GM21737 (cell line): Measurements from ENCODE around the gene PYGB.
"Not testable (repeated sequence)": the region's sequence is repeated elsewhere in the genome, so short reads cannot be mapped to it uniquely, and the experiment has no call there.

Source experiments
- ATAC-seq: cut with Tn5 transposase; IDR thresholded peaks from one replicate; pipeline ENCODE4 v1.9.1; 2021; ENCODE audit warnings: mild to moderate bottlenecking, moderate library complexity; ENCODE audit not compliant: unreplicated experiment

PYGB gene

GRCh38 chr20:25247518-25247955 lies 348 bp upstream of the PYGB start:
- peak; percentile 31 for ATAC-seq

GRCh38 chr20:25248786-25249172 lies 894 bp downstream of the PYGB start:
- ATAC-seq: no peak

DNA sequence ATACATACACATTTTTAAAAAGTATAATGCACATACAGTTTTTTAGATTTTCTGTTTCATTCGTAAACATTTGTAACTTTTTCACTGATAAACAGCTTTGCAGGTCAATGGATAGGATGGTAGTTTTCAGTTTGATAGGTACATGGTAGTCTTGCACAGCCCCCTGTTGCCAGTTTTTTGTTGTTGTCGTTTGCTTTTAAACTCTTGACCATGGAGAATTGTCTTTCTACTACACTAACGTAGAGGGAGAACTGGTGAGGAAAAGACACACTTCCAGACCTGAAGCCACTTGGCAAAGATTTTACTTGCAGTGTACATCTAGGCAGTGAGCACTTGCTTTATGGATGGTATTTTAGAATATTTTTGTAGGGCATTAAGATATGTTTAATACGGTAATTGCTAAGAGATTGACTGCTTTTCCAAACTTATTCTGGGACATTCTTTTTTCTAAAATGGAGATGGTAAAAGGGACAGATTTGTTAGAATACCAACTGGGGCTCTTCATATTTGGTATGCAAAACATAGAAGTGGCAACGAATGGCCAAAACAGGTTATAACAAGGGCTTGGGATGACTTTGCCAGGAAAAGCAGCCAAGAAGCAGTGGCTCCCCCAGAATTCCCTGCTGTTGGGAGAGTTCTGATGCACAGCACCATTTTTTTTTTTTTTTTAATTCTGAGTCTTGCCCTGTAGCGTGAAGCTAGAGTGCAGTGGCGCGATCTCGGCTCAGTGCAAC lies 1.5 kb downstream of the PYGB start:
- ATAC-seq: no peak

DNA sequence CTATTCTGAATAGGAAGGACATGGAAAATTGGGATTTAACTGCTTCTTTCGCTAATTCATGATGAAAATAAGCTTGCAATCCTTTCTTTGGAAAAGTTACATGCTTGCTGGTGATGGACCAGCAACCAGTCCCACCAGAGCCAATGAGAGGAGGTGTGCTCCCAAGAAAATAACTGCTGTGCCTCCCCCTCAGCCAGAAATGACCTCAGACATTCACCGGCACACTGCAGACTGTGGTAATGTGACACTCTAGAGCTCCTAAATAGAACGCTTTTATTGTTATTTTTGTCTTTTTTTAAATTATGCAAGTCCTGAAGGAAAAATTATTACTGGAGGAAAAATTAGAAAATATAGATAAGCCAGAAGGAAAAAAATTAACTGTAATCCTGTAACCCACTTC lies 2.6 kb downstream of the PYGB start:
- no peak for ATAC-seq

GRCh38 chr20:25251019-25251418 lies 3.1 kb downstream of the PYGB start:
- ATAC-seq: no peak

DNA sequence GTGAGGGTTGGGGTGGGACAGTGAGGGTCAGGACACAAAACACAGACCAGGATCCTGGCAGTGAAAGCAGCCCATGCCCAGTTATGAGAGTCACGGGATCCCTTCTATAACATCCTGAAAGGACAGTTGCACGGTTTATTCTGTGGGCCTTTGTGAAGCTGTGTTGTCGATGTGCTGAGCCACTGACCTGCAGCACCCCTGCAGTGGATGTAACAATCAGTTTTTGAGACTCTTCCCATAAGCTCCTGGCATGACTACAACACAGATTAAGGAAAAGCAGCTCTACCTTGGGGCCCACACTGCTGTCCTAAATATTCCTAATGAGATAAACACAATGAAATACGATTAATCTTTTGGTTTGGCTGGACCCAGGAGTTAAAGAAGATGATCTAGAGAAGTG lies 3.7 kb downstream of the PYGB start:
- no peak for ATAC-seq

- ATAC-seq: no peak
Measured at GRCh38 chr20:25252230-25252651, 4.4 kb downstream of the PYGB start.

DNA sequence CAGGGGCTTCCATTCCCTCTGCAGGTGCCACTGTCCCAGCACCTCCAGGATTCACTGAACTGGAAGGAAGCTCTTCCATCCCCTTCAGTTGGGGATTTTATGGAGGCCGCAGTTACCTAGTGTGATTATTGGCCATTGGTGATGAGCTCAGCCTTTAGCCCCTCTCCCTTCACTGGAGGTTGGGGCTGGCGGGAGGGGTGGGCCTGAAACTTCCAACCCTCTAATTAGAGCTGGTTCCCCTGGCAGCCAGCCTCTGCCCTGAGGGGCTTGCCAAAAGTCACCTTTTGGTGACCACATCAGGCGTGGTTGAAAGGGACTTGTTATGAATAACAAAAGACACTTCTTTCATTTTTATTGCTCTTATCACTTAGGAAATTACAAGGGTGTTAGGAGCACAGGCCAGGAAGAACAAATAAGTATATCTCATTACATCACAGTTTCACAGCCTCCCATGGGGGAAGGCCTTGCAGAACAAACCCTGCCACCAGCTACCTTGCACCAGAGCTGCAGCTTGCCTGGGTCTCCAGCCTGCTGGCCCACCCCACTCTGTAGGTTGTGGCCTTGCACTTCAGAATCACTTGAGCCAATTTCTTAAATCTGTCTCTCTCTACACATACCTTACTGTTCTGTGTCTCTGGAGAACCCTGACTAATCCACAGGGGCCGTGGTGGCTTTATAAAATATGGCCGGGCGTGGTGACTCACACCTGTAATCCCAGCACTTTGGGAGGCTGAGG lies 5.0 kb downstream of the PYGB start:
- no peak for ATAC-seq

DNA sequence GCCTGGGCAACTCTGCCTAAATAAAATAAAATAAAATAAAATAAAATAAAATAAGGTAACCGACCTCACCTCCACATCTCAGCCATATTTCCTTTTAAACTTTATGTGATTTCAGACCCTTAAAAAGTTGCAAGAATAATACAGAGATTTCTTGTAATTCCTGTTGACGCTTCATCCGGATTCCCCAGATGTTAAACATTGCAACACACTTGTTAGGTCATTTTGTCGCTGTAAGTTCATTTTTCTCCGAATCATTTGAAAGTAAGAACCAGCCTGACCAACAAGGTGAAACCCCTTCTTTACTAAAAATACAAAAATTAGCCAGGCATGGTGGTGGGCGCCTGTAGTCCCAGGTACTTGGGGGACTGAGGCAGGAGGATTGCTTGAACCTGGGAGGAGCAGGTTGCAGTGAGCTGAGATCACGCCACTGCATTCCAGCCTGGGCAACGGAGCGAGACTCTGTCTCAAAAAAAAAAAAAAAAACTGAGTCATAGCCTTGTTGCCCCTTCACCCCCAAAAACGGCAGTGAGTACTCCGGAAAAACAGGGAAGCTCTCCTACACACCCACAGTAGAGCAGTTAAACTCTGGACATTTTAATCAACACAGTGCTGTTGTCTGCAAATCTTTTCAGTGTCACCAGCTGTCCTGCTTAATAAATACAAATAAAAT lies 5.9 kb downstream of the PYGB start:
- ATAC-seq: no peak

- ATAC-seq: no peak
Measured at GRCh38 chr20:25254571-25254970, 6.7 kb downstream of the PYGB start.

DNA sequence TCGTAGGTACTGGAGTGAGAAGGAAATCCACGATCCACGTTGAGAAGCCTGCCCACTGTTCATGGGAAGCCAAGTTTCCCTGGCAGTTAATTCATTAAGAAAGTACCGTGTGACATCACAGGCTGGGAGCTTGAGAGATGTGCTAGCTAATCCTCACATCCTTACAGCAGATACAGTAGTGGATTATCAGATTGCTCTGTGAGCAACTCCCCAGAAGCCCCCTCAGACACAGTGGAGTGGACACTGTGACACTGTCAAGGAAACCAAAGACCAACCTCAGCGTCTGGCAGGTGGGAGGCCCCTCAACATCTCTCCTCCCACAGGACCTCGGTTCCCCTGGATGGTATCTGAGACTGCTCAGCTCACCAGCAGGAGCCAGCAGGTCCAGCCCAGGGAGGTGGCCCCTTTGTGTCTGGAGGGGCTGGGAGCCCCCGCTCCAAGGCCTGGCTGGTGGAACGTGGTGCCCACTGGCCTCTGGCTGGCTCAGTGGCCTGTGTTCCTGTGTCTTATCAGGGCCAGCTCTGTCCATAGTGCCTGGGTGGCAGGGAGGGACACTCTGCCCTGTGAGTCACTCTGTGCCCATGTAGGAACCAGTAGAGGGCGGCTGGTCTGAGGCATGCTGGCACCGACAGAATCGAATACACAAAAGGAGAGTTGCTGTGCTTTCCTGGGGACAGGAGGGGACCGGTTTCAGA lies 7.2 kb downstream of the PYGB start:
- no peak for ATAC-seq

DNA sequence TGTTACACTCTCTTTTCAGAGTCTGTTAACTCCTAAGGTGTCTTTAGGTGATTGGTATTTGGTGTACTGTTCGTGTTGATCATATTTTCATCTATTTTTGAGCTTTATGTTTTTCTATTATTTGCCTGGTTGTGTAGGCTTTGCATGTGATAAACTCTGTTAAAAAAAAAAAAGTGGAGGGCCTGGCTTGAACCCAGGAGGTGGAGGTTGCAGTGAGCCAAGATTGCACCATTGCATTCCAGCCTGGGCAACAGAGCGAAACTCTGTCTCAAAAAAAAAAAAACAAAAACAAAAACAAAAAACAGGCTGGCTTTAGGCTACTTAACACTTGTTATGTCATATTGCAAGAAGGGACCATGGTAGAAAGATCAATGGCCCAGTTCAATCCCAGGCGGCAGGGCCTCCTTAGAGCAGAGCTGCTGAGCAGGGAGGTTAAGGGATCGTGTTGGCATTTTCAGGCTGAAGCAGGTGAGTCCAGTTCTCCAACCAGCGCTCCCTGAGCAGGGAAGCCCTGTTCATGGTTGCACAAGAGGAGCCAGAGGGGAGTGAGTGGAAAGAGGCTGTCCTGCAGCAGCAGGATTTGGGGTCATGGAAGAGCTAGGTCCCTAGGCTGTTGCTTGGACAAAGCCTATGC lies 8.5 kb downstream of the PYGB start:
- ATAC-seq: no peak

- no peak for ATAC-seq
Measured at GRCh38 chr20:25257130-25257529, 9.2 kb downstream of the PYGB start.

GRCh38 chr20:25257756-25258475 lies 10.0 kb downstream of the PYGB start:
- no peak for ATAC-seq

DNA sequence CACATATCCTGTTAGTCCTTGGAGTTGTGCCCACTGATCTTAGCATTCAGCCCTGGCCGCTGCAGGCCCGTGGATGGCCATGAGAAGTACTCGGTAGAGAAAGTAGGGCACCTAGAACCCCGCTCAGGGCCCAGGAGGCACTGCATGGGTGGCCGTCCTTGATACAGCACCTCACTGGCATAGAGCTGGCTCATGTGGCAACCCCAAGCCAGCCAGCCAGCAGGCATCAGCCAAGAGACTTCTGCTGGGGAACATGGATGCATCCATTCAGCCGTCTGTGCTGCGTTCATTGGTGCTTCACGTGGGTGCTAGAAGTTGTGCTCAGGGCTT lies 10.6 kb downstream of the PYGB start:
- ATAC-seq: no peak

- no peak for ATAC-seq
Measured at GRCh38 chr20:25258828-25259227, 10.9 kb downstream of the PYGB start.

DNA sequence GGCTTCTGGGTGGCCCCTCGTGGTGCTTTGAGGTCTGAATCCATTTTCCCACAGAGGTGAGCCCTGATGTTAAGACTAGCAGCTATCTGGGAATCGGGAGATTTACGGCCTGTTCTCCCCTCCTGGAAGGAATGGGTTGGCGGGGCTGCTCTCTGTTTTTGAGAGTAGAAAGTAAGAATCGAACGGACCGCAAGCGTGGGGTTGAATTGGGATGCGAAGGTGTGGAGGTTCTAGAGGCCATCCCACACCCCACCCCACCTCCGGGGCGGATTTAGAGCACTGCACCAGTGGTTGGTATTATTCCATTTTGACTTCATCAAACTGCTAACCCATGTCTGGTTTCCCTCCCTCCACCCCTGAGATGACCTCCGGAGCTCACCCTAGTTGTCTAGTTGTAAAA lies 11.5 kb downstream of the PYGB start:
- no peak for ATAC-seq

DNA sequence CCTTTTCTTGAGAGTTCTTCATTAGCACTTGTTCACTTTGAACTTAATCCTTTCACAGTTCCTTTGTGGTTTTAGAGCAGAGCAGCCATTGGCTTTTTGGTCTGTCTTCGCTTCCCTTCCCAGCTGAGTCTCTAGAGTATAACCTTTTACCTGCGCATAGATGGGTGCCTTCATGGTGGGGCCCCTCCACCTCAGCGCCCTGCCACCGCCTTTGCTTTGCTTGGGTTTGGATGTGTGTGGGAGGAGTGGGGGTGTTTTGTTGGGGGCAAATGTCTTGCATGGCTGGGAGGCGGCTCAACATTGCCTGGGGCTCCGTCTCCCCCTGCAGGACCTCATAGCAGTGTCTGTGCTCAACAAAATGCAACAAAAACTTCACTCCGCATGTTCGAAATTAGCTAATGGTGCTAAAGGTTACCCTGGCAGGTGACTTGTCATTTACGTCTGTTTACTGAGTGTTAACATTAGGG lies 11.9 kb downstream of the PYGB start:
- ATAC-seq: no peak

DNA sequence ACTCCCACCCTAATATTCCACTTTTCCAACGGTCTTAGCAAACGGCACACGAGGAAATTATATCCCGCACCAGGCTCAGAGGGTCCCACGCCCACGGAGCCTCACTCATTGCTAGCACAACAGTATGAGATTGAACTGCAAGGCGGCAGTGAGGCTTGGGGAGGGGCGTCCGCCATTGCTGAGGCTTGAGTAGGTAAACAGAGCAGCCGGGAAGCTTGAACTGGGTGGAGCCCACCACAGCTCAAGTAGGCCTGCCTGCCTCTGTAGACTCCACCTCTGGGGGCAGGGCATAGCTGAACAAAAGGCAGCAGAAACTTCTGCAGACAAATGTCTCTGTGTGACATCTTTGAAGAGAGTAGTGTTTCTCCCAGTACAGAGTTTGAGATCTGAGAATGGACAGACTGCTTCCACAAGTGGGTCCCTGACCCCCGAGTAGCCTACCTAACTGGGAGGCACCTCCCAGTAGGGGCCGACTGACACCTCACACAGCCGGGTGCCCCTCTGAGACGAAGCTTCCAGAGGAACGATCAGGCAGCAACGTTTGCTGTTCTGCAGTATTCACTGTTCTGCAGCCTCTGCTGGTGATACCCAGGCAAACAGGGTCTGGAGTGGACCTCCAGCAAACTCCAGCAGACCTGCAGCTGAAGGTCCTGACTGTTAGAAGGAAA lies 13.0 kb downstream of the PYGB start:
- not testable (repeated sequence) for ATAC-seq
